HFFc6 (cell line): ENCODE results near the gene GLRA3. TPM values are rescaled to one million over a fixed set of nuclear protein-coding genes. Genes with fewer than 3 reads are reported as not detected.

ENCODE experiments used
- DNase-seq: peaks from one replicate; pipeline ENCODE4 v3.0.0-alpha.2; 2018
- H3K27ac Mint-ChIP-seq: 2 replicates; pipeline ENCODE4 v1.8.0; 2020; ENCODE audit warnings: mild to moderate bottlenecking, mixed read lengths
- H3K27me3 Mint-ChIP-seq: 2 replicates; pipeline ENCODE4 v1.8.0; 2021; ENCODE audit warnings: mild to moderate bottlenecking, moderate library complexity, mixed read lengths; ENCODE audit not compliant: insufficient read depth
- H3K36me3 Mint-ChIP-seq: 2 replicates; pipeline ENCODE4 v1.8.0; 2021; ENCODE audit warnings: low read depth, mixed read lengths
- H3K4me1 Mint-ChIP-seq: 2 replicates; pipeline ENCODE4 v1.8.0; 2020; ENCODE audit warnings: low read depth, mixed read lengths
- H3K4me3 Mint-ChIP-seq: 2 replicates; pipeline ENCODE4 v1.8.0; 2020; ENCODE audit warnings: mild to moderate bottlenecking, moderate library complexity, mixed read lengths
- H3K9me3 Mint-ChIP-seq: 2 replicates; pipeline ENCODE4 v1.8.0; 2020; ENCODE audit warnings: mild to moderate bottlenecking, mixed read lengths
- total RNA-seq, 6 experiments: library from RNA; stranded (reverse); fragmentation: NEBNext Ultra II Directional; extraction: Animal tissue kit (Norgen Biotek cat#: 25700); gene quantifications; 2 replicates in 1 of 6; 3 replicates in 5 of 6; pipeline ENCODE4 v1.2.3, GENCODE V29; 2021
- TF ChIP-seq, protein P1 (sequence below): fragments of 200-600 bp; sonication (generic); IDR thresholded peaks from 2 replicates; pipeline ENCODE4 v1.5.0; 2021; ENCODE audit warnings: antibody characterized with exemption, mild to moderate bottlenecking

GLRA3 gene
- total RNA-seq, 6 experiments from 2014 or later = not detected

DNA sequence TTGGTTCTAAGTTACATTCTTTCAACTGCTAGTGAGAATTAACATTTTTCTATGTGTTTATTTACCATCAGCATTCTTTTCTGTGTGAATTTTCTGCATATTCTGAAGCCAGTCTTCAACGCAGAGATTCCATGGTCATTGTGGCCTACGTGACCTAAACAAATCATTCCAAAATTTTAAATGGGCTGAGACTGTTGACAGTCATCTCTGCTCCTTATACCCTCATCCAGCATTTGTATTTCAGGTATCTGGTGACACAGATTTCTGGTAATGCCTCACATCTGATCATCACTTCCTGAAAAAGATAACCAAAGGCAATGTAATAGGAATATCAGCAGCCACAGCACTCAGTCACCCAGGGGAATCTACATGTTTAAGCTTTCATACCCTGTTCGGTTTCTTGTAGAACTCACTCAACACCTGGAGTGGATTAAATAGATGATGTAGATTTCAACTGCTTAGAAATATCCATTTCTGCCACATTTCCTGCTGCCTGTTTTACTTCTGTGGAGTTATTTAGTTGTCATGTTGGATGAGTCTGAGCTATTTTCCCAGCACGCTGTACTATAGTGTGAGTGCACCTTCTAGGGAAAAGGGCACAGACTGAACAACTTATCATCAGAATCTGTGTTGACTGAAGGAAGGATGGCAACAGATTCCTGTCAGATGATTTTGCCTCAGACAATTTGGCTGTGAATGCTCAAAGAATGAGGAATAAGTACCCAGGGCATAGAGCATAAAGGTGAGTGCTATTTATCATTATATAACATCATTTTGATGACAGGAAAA, 233.7 kb downstream of the GLRA3 start:
- peaks cover 1% of the 10 kb centered on the region; the same call in 1 of the 2 replicates for H3K27me3 Mint-ChIP-seq
- H3K9me3 Mint-ChIP-seq = peaks cover 23% of the 10 kb centered on the region
- H3K4me3 Mint-ChIP-seq = no peak overlapping the region
- H3K27ac Mint-ChIP-seq = no peak overlapping the region
- no peaks in the 10 kb centered on the region for H3K36me3 Mint-ChIP-seq
- no peaks in the 10 kb centered on the region for H3K4me1 Mint-ChIP-seq
- no peak for DNase-seq
- TF ChIP-seq, protein P1, sequence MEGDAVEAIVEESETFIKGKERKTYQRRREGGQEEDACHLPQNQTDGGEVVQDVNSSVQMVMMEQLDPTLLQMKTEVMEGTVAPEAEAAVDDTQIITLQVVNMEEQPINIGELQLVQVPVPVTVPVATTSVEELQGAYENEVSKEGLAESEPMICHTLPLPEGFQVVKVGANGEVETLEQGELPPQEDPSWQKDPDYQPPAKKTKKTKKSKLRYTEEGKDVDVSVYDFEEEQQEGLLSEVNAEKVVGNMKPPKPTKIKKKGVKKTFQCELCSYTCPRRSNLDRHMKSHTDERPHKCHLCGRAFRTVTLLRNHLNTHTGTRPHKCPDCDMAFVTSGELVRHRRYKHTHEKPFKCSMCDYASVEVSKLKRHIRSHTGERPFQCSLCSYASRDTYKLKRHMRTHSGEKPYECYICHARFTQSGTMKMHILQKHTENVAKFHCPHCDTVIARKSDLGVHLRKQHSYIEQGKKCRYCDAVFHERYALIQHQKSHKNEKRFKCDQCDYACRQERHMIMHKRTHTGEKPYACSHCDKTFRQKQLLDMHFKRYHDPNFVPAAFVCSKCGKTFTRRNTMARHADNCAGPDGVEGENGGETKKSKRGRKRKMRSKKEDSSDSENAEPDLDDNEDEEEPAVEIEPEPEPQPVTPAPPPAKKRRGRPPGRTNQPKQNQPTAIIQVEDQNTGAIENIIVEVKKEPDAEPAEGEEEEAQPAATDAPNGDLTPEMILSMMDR = no peak

DNA sequence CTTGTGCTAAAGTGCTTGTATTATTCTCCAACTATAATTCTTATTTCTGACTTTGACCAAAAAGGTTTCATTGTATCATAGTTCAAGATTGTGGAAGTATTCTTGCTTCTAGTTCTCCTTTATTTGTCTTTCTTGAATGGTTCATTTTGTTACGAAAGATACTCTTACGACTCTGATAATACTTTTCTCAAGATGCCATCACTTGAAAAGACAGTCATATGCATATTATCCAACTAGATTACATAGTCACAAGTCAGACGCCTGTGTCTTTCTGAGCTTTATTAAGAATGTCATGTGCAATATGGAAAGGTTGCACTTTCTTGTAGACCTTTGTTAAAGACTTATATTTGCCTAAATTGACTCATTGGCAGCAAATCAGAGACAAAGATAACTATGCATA, 235.3 kb downstream of the GLRA3 start:
- DNase-seq = no peak
- no peak overlapping the region for H3K4me3 Mint-ChIP-seq
- no peaks in the 10 kb centered on the region for H3K4me1 Mint-ChIP-seq
- H3K27ac Mint-ChIP-seq = no peak overlapping the region
- H3K36me3 Mint-ChIP-seq = no peaks in the 10 kb centered on the region
- peaks cover 1% of the 10 kb centered on the region; the same call in 1 of the 2 replicates for H3K27me3 Mint-ChIP-seq
- TF ChIP-seq, protein P1 = no peak
- peaks cover 16% of the 10 kb centered on the region for H3K9me3 Mint-ChIP-seq

DNA sequence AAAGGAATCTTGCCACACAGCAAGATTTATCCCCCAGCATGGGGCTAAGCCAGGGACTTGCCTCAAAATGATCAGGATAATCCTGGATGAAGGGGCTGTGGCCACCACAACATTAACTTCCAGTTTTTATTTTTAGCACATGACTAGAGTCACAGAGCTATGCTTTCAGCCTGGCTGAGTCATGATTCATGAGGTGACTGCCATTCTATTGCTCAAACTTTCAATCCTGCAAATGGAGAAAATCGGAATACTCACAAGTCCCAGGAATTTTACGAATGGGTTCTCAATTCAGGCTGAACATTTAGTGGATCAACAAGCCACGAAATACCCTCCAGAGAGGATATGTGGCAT, 236.1 kb downstream of the GLRA3 start:
- Mint-ChIP-seq H3K4me3 (no peak overlapping the region), H3K9me3 (peaks cover 12% of the 10 kb centered on the region), H3K27me3 (peaks cover 1% of the 10 kb centered on the region; the same call in 1 of the 2 replicates), H3K36me3 (no peaks in the 10 kb centered on the region), H3K27ac (no peak overlapping the region), H3K4me1 (no peaks in the 10 kb centered on the region)
- DNase-seq = no peak
- TF ChIP-seq, protein P1 = no peak

DNA sequence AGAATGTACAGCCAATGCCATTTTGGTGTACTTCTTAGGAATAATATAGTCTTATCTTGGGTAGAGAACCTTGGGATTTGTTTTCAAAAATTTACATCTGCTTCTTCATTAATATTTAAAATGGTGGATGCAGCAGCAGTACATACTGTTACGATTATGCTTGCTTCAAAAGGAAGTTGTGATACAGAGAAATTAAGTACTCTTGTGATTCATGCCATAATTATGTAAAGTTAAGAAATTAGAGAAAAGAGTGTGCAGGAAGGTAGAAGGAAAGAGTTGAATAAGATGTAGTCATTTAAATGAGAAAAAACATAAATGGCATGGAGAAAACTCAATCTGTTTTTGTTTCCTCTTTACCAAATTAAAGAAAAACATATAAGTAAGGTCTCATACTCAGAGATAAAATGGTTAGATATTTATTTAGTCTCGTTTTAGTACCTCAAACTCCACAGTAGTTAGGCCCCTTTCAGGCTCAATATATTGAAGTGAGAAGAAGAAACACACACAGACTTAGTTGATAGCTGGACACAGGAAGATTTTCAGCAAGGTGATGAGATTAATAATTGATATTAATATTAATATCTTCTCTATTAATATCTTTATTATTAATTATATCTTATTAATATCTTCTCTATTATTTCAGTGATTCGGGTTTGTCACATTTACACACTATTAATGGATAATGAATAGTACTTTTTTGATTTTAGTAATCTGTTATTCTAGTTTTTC, 236.6 kb downstream of the GLRA3 start:
- no peak for DNase-seq
- Mint-ChIP-seq H3K27ac (no peak overlapping the region), H3K27me3 (peaks cover 1% of the 10 kb centered on the region; the same call in 1 of the 2 replicates), H3K36me3 (no peaks in the 10 kb centered on the region), H3K9me3 (peaks cover 12% of the 10 kb centered on the region), H3K4me3 (no peak overlapping the region), H3K4me1 (no peaks in the 10 kb centered on the region)
- TF ChIP-seq, protein P1 = no peak

DNA sequence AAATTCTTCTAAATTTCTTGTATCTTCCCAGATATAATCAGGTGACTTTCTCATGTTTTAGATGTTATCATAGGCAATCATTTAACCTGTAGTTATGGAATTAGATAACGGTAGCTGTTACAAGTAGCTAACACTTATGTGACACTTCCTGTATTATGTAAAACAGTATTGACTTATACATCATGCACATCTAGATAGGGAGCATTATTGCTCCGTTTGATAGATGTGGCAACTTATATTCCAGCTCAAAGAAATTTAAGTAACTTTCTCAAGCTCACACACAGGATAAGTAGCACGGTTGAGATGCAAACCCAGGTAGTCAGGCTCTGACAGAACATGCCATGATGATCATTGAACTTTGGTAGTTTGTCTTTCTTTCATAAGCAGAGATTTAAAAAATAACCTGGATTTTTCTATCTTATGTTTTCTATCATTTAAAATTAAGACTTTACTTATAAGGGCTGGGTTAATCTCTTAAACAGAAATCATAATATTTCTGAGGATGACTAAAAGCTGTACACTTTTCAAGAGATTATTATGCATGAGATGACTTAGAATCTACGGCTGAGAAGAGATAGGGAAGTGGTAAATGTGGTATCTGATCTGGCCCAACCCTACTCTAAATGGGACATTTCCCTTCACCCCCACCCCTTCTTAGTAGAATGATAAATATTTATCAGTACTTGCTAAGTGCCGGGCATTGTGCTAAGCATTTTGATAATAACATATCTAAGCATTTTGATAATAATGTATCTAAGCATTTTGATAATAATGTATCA, 237.6 kb downstream of the GLRA3 start:
- Mint-ChIP-seq H3K27ac (no peak overlapping the region), H3K4me1 (no peaks in the 10 kb centered on the region), H3K36me3 (no peaks in the 10 kb centered on the region), H3K27me3 (0 out of 2 replicates have a peak, but pooled peaks cover under 1% of the 10 kb centered on the region), H3K4me3 (no peak overlapping the region), H3K9me3 (peaks cover 2% of the 10 kb centered on the region)
- DNase-seq = no peak
- TF ChIP-seq, protein P1 = no peak
